ENCODE results near the gene PRKCH.

PRKCH gene

GRCh38 chr14:61372842-61373555 lies 51.6 kb downstream of the PRKCH start:
- Histone ChIP-seq H3K36me3 (replicated peaks; ENCODE audit: low read depth, low read length) (no peaks in the 10 kb centered on the region), H3K4me1 (ENCODE audit: low read length) (no peaks in the 10 kb centered on the region), H3K27ac (ENCODE audit: low read length) (no peak overlapping the region), H3K27me3 (ENCODE audit: low read depth, low read length) (peaks cover 3% of the 10 kb centered on the region; the same call in 1 of the 2 replicates), H3K9me3 (ENCODE audit: insufficient read depth, low read length) (peaks cover 15% of the 10 kb centered on the region; the same call in 1 of the 2 replicates), H3K9ac (ENCODE audit: low read length) (no peak overlapping the region), H3K4me2 (ENCODE audit: low read length) (no peak overlapping the region), H2AFZ (ENCODE audit: low read depth, low read length) (no peak overlapping the region), H3K79me2 (ENCODE audit: low read length) (no peaks in the 10 kb centered on the region), H4K20me1 (ENCODE audit: insufficient read depth, low read length) (no peaks in the 10 kb centered on the region), H3K4me3 (ENCODE audit: low read length) (no peak overlapping the region)
- TF ChIP-seq CTCF (IDR thresholded peaks at IDR 0.05; ENCODE audit: low read depth, low read length) (no peak), EZH2phosphoT487 (IDR thresholded peaks at IDR 0.05; ENCODE audit: low read depth) (no peak)

GRCh38 chr14:61374284-61374683 lies 52.9 kb downstream of the PRKCH start:
- peaks cover 15% of the 10 kb centered on the region; the same call in 1 of the 2 replicates for H3K9me3 ChIP-seq (ENCODE audit: insufficient read depth, low read length)
- H3K27me3 ChIP-seq (ENCODE audit: low read depth, low read length) = no peaks in the 10 kb centered on the region
- no peak overlapping the region for H2AFZ ChIP-seq (ENCODE audit: low read depth, low read length)
- no peak overlapping the region for H3K27ac ChIP-seq (ENCODE audit: low read length)
- H3K79me2 ChIP-seq (ENCODE audit: low read length) = no peaks in the 10 kb centered on the region
- no peaks in the 10 kb centered on the region for H3K36me3 ChIP-seq (replicated peaks; ENCODE audit: low read depth, low read length)
- H3K9ac ChIP-seq (ENCODE audit: low read length) = no peak overlapping the region
- no peak overlapping the region for H3K4me2 ChIP-seq (ENCODE audit: low read length)
- H4K20me1 ChIP-seq (ENCODE audit: insufficient read depth, low read length) = no peaks in the 10 kb centered on the region
- H3K4me3 ChIP-seq (ENCODE audit: low read length) = no peak overlapping the region
- TF ChIP-seq EZH2phosphoT487 (IDR thresholded peaks at IDR 0.05; ENCODE audit: low read depth) = no peak
- no peak for TF ChIP-seq CTCF (IDR thresholded peaks at IDR 0.05; ENCODE audit: low read depth, low read length)
- no peaks in the 10 kb centered on the region for H3K4me1 ChIP-seq (ENCODE audit: low read length)

- H3K4me1 ChIP-seq (ENCODE audit: low read length) = no peaks in the 10 kb centered on the region
- no peaks in the 10 kb centered on the region for H4K20me1 ChIP-seq (ENCODE audit: insufficient read depth, low read length)
- H3K4me2 ChIP-seq (ENCODE audit: low read length) = no peak overlapping the region
- H3K9me3 ChIP-seq (ENCODE audit: insufficient read depth, low read length) = peaks cover 15% of the 10 kb centered on the region; the same call in 1 of the 2 replicates
- no peaks in the 10 kb centered on the region for H3K79me2 ChIP-seq (ENCODE audit: low read length)
- no peak overlapping the region for H2AFZ ChIP-seq (ENCODE audit: low read depth, low read length)
- no peak overlapping the region for H3K27ac ChIP-seq (ENCODE audit: low read length)
- H3K36me3 ChIP-seq (replicated peaks; ENCODE audit: low read depth, low read length) = no peaks in the 10 kb centered on the region
- H3K27me3 ChIP-seq (ENCODE audit: low read depth, low read length) = no peaks in the 10 kb centered on the region
- H3K4me3 ChIP-seq (ENCODE audit: low read length) = no peak overlapping the region
- TF ChIP-seq CTCF (IDR thresholded peaks at IDR 0.05; ENCODE audit: low read depth, low read length) (no peak), EZH2phosphoT487 (IDR thresholded peaks at IDR 0.05; ENCODE audit: low read depth) (no peak)
- no peak overlapping the region for H3K9ac ChIP-seq (ENCODE audit: low read length)
Observed at GRCh38 chr14:61375218-61375617, 53.8 kb downstream of the PRKCH start.

GRCh38 chr14:61376314-61376713 lies 54.9 kb downstream of the PRKCH start:
- Histone ChIP-seq H3K79me2 (ENCODE audit: low read length) (no peaks in the 10 kb centered on the region), H3K36me3 (replicated peaks; ENCODE audit: low read depth, low read length) (no peaks in the 10 kb centered on the region), H4K20me1 (ENCODE audit: insufficient read depth, low read length) (no peaks in the 10 kb centered on the region), H3K4me3 (ENCODE audit: low read length) (no peak overlapping the region), H3K9ac (ENCODE audit: low read length) (no peak overlapping the region), H3K9me3 (ENCODE audit: insufficient read depth, low read length) (peaks cover 15% of the 10 kb centered on the region; the same call in 1 of the 2 replicates), H2AFZ (ENCODE audit: low read depth, low read length) (no peak overlapping the region), H3K27ac (ENCODE audit: low read length) (no peak overlapping the region), H3K4me1 (ENCODE audit: low read length) (no peaks in the 10 kb centered on the region), H3K4me2 (ENCODE audit: low read length) (no peak overlapping the region), H3K27me3 (ENCODE audit: low read depth, low read length) (no peaks in the 10 kb centered on the region)
- TF ChIP-seq CTCF (IDR thresholded peaks at IDR 0.05; ENCODE audit: low read depth, low read length) (no peak), EZH2phosphoT487 (IDR thresholded peaks at IDR 0.05; ENCODE audit: low read depth) (no peak)
